CD4-positive, alpha-beta T cell treated with Interleukin-6 for 4 hours (primary cell): ENCODE measurements around the gene TRAF1.
"Not testable (repeated sequence)": the region's sequence is repeated elsewhere in the genome, so short reads cannot be mapped to it uniquely, and the experiment has no call there.

Experiments used
- DNase-seq: peaks from one replicate; pipeline ENCODE4 v3.0.0-alpha.2; 2020; ENCODE audit warnings: mixed read lengths

TRAF1 gene

GRCh38 chr9:120926397-120926928 lies at the start of gene TRAF1:
Gene TRAF1 (minus strand): TSS chr9:120926796. CDS start chr9:120926075, 721 bp downstream.
- peak; percentile 44 for DNase-seq

- DNase-seq = peak; percentile 31
Measured at GRCh38 chr9:120974921-120975320, 48.3 kb upstream of the TRAF1 start.

DNA sequence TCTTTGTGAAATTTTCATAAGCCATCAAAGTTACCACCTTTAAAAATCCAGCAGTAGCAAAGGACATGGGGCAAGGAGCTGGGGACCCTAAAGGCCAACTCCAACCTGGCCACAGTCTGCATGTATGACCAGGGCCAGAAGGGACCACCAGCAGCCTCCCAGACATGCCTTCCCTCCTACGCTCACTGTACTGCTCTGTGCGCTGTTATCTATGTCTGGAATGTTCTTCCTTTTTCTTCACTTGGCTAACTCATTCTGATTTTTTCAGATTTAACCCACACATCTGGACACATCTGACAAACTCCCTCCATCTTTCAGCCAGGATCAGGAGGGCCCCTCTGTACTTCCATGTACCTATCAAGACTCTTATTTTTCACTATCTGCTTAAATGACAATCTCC lies 47.6 kb upstream of the TRAF1 start:
- DNase-seq = no peak

GRCh38 chr9:120971938-120972337 lies 45.3 kb upstream of the TRAF1 start:
- DNase-seq = no peak

- DNase-seq = not testable (repeated sequence)
Measured at GRCh38 chr9:120971471-120971870, 44.9 kb upstream of the TRAF1 start.

GRCh38 chr9:120970244-120970643 lies 43.6 kb upstream of the TRAF1 start:
- DNase-seq = no peak

- no peak for DNase-seq
Measured at GRCh38 chr9:120966013-120966369, 39.4 kb upstream of the TRAF1 start.

GRCh38 chr9:120965344-120966012 lies 38.9 kb upstream of the TRAF1 start:
- no peak for DNase-seq

DNA sequence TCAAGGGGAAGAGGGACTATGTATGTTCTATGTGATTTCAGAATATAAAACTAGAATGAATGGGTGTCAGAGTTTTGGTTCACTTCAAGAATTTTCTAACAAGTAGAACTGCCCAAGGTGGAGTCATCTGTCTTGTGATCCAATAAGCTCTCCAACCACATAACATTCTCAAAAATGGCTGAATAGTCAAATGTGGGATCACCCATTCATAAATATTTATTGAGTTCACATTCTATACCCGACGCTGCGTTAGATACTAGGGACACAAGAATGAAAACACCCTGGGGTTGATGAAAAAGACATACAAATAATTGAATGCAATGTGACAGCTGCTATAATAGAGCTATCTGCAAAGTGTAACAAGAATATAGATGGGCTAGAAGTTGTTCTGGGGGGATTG lies 35.3 kb upstream of the TRAF1 start:
- no peak for DNase-seq

DNA sequence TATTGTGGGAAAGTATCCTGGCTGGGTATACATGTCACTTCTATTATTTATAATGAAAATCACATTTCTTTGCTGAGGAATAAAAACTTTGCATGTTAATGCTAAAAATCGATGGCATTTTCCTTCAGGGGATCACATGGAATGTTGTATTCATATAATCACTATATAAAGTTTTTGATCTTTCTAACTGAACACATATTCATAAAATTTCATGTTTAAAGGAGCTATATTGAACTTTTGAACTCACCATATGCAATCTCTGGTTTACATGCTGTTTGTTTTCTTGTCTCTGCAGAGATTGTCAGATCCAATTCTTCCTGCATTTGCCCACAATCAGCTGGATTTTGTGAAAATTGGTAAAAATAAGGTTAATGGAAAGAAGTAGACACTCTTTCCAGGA lies 33.4 kb upstream of the TRAF1 start:
- DNase-seq = no peak

DNA sequence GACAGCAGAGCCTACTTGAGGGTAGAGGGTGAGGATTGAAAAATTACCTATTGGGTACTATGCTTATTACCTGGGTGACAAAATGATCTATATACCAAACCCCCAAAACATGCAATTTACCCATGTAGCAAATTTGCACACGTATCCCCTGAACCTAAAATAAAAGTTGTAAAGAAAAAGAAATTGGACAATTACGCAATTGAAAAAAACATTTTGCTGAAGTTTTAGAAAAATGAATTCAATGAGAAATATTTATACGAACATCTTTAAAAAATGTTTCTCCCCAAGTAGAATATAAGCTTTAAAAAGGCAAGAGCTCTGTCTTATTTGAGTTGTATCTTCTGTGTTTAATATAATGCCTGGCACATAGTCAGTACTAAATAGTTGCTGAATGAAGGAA lies 30.3 kb upstream of the TRAF1 start:
- DNase-seq = no peak

DNA sequence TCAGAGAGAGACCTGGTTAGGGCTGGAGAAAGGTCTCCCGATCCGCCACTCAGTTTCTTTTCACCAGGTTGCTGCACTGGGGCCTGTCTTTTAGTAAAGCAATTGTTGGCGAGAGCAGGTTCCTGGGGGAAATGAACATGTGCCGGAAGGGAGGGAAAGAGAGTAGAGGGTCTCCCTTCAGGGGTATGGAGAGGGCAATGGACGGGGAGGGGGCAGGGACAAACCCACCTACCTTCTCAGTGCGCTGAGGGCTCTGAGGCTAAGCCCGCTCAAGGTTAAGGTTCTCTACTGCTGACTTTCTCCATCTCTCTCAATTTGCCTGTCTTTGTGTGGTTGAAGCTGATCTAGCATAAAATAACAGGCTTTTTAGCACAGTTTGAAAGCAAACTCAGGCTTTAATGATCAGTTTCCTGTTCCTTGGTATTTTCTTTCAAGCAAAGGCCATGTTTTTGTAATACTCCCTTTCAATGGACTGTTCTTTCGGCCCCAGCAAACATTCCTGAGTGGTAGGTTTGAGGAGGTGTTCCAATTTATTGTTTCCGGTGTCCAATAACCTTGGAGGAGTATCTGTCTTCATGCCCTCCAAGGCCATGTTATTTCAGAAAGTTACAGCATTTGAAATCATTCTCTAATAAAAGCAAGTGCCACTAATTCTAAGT lies 25.5 kb upstream of the TRAF1 start:
- DNase-seq = no peak

- DNase-seq = no peak
Measured at GRCh38 chr9:120950421-120951388, 24.1 kb upstream of the TRAF1 start.

GRCh38 chr9:120949290-120949689 lies 22.7 kb upstream of the TRAF1 start:
- DNase-seq = no peak

DNA sequence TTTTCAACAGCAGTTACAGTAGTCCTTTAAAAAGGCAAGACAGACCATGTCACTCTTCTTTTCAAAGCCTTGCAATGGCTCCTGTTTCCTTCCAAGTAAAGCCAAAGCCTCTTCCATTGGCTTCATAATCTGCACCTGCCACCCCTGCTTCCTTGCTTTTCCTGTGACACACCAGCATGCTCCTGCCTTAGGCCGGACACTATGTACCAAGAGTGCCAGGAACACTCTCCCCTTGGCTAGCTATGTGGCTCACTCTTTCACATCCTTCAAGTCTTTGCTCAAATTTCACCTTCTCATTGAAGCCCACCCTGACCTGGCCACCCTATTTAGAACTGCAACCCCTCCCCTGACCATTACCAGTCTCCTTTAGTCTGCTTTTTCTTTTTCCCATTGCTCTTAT lies 22.2 kb upstream of the TRAF1 start:
- DNase-seq = no peak

- no peak for DNase-seq
Measured at GRCh38 chr9:120947222-120947621, 20.6 kb upstream of the TRAF1 start.

- DNase-seq = no peak
Measured at GRCh38 chr9:120946259-120946658, 19.7 kb upstream of the TRAF1 start.

DNA sequence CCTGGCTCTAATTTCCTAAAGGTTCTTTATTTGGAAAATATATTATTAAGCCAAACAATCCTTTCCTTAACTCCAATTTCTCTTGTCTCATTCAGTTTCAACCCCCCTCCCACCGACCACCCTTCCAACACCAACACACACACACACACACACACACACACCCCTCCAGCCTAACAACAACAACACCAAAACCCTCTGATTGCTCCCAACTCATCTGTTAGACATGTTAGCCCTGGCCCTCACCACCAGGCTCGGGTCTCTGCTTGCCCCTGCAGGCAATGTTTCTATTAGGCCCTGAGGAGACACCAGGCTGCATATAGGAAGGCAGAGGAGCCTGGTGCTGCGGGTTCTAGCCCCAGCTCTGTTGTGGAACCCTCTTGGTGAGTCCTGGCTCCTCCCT lies 18.4 kb upstream of the TRAF1 start:
- DNase-seq = no peak

DNA sequence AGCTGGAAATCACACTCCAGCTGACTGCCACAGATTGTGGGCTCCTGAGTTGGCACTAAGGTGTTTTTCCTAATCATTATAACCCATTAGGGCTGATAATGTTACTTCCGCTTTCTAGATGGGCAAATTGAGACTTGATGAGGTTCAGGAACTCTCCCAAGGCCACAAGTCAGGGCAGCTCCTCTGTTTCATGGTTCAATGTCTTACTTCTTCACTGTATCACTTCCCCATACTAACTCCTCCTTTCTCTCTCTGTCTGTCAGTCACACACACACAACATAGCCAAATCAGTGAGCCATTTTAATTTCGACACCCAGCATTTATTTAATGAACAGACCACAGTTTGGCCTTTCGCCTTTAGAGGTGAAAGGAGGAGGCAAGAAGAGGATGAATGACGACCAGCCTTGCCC lies 17.8 kb upstream of the TRAF1 start:
- DNase-seq = no peak

DNA sequence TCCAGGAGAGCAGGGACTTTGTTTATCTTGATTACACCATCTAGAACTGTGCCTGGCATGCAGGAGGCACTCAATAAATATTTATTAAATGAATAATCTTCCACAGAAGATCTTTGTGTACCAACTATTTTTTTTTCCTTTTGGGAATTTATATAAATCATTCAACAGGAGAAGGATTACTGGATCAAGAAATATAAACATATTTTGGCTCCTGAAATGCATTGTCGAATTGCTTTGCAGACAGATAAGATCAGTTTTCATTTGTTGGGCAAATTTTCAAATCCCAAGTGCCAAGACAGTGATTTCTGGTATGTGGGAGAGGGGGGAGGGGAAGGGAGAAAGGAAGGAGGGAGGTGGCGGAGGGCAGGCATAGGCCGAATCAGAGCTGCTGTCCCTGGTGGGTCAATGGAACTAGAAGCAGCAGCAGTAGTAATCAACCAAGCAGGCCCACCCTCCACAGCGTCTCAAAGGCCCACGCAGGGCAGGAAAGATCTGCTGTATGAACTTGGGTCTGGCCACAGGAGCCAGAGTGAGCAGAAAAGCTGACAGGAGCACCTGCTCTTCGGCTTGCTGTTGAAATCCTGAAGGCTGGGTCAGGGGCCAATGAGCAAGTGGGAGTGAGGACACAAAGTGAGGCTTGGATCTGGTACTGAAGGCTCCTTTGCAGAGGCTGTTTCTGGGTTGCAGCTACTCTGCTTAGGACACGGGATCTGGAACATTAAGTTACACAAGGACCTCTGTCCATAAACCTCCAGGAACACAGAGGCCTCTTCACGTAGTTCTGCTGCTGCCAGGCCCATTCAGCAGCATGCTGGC lies 15.8 kb upstream of the TRAF1 start:
- no peak for DNase-seq

DNA sequence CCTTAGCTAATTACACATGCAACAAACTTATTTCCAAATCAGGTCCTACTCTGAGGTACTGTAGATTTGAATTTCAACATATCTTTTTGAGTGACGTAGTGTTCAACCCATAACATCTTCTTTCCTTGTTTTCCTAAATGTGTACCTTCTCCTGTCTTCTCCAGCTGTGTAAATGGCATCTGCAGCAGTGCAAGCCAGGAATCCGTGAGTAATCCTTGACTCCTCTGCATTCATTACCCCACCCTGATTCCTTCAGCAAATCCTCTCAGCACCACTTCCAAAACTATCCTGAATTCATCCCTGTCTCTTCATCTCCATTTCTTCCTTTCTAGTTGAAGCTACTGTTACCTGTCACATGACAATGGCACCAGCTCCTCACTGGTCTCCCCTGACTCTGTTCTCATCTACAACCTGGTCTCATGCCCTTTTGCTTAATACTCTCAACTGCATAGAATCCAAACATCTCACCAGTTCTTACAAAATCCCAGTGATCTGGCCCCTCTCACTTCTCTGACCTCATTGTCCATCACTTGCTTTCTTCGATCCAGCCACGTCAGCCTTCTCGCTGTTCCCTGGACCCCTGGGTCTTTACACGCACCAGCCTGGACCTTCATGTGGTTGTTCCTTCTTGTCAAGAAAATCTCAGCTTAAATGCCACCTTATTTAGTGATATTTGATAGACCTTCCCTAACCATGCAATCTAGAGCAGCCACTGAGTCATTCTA lies 14.6 kb upstream of the TRAF1 start:
- DNase-seq = no peak

DNA sequence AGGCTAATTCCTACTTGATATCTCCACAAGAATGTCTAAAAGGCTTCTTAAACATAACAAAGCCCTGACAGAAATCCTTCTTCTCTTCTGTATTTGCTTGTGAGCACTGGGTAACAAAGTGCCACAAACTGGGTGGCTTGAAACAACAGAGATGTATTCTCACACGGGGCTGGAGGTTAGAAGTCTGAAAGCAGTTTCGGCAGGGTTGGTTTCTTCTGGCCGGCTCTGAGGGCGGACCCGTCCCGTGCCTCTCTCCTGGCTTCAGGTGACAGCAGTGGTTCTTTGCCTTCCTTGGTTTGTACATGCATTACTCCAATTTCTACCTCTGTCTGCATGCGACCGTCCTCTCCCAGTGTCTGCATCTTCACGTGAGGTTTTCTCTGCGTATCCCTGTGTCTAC lies 14.0 kb upstream of the TRAF1 start:
- DNase-seq = no peak
